ENCODE data around the gene CD300LG. TPM values are rescaled to one million over a fixed set of nuclear protein-coding genes. Genes with fewer than 3 reads are reported as not detected.

The CD300LG gene
- total and polyA plus RNA-seq, 8 donors: 0.09 to 4.3 (median 0.43) TPM

DNA sequence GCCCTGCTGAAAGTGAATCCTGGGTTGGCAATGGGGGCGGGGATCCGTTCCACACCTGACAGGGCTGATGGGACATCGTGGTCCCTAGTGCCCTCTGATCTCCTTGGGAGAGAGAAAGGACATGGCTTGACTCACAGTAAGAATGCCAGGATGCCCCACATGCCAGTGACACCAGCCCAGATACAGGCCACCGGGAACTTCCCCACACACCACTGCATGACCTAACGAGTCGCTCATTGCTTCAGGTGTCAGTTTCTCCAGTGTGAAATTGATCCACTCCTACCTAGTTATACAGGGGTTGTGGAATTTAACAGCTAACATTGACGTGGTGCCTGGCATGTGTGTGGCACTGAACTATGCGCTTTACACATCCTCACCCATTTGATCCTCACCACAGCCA, 7.5 kb downstream of the CD300LG start:
- Histone ChIP-seq H3K27me3 (no peaks in the 10 kb centered on the region), H3K27ac (no peak overlapping the region), H3K4me1 (no peaks in the 10 kb centered on the region), H3K9me3 (no peaks in the 10 kb centered on the region), H3K36me3 (no peaks in the 10 kb centered on the region), H3K4me3 (no peak overlapping the region)
- FAIRE-seq: no peak
- 63 to 64% methylated on average over 8 of the region's 8 CpGs for WGBS, 2 donors
- TF ChIP-seq, protein P1, sequence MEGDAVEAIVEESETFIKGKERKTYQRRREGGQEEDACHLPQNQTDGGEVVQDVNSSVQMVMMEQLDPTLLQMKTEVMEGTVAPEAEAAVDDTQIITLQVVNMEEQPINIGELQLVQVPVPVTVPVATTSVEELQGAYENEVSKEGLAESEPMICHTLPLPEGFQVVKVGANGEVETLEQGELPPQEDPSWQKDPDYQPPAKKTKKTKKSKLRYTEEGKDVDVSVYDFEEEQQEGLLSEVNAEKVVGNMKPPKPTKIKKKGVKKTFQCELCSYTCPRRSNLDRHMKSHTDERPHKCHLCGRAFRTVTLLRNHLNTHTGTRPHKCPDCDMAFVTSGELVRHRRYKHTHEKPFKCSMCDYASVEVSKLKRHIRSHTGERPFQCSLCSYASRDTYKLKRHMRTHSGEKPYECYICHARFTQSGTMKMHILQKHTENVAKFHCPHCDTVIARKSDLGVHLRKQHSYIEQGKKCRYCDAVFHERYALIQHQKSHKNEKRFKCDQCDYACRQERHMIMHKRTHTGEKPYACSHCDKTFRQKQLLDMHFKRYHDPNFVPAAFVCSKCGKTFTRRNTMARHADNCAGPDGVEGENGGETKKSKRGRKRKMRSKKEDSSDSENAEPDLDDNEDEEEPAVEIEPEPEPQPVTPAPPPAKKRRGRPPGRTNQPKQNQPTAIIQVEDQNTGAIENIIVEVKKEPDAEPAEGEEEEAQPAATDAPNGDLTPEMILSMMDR (IDR thresholded peaks at IDR 0.05): no peak
- ATAC-seq: no peak
- DNase-seq: no peak
- intact Hi-C loops (cut with DNase I): no loop called here

DNA sequence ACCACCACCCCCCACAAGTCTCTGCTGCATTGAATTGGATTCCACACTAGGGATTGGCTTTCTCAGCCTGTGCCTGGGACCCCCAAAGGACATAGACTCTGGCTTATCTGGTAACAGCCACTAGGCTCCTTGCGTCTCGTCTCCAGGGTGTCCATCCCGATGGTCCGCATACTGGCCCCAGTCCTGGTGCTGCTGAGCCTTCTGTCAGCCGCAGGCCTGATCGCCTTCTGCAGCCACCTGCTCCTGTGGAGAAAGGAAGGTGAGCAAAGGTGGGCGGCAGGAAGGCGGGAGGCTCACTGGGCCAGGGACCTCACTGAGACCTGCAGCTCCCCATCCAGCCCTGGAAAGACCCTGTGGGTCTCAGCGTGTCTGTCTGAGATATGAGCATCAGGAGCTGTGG, 8.1 kb downstream of the CD300LG start:
- no peaks in the 10 kb centered on the region for H3K9me3 ChIP-seq
- intact Hi-C loops (cut with DNase I): no loop called here
- H3K36me3 ChIP-seq: no peaks in the 10 kb centered on the region
- WGBS, 2 donors: 78 to 88% methylated on average over 9 of the region's 9 CpGs
- TF ChIP-seq, protein P1 (IDR thresholded peaks at IDR 0.05): no peak
- DNase-seq (no peak), ATAC-seq (no peak), FAIRE-seq (no peak)
- no peak overlapping the region for H3K4me3 ChIP-seq
- H3K4me1 ChIP-seq: no peaks in the 10 kb centered on the region
- no peaks in the 10 kb centered on the region for H3K27me3 ChIP-seq
- H3K27ac ChIP-seq: no peak overlapping the region

DNA sequence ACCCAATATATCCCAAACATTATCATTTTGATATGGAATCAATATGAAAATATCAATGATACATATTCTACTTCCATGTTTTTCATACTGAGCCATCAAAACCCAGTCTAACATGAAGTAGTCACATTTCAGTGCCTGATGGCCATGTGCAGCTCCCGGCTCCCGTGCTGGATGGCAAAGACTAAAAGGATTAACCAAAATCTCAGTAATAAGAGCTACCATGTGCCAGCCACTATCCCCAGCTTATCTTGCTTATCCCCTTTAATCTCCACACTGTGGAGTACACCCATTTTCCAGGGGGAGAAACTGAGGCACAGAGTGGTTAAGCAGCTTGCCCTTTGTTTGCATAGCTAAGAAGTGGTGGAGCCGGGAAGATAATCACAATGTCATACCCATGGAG, 9.2 kb downstream of the CD300LG start:
- 76 to 83% methylated on average over 3 of the region's 3 CpGs for WGBS, 2 donors
- no peak for FAIRE-seq
- Histone ChIP-seq H3K36me3 (no peaks in the 10 kb centered on the region), H3K27ac (no peak overlapping the region), H3K9me3 (no peaks in the 10 kb centered on the region), H3K27me3 (no peaks in the 10 kb centered on the region), H3K4me3 (no peak overlapping the region), H3K4me1 (no peaks in the 10 kb centered on the region)
- TF ChIP-seq, protein P1 (IDR thresholded peaks at IDR 0.05): no peak
- no peak for ATAC-seq
- intact Hi-C loops (cut with DNase I): no loop called here
- DNase-seq: no peak

DNA sequence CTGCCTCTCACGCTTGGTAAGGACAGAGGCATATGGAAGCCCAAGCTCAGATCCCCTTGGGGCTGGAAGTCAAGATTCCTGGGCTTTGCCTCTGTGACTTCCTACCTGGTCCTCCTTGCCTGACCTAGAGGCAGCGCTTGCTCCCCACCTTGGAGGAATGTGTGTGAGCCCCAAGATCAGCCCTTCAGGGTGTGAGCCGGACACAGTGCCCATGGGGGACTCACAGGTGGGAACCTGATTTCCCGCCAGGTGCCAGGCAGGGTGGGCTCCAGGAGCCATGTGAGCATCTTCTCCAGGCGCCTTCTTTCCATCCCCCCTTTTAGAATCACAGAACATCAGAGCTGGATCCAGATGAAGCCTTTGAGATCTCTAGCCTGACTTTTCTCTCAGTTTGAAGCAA, 10.2 kb downstream of the CD300LG start:
- WGBS, 2 donors: 87 to 96% methylated on average over 5 of the region's 5 CpGs
- Histone ChIP-seq H3K4me3 (no peak overlapping the region), H3K36me3 (no peaks in the 10 kb centered on the region), H3K27ac (no peak overlapping the region), H3K4me1 (no peaks in the 10 kb centered on the region), H3K9me3 (no peaks in the 10 kb centered on the region), H3K27me3 (no peaks in the 10 kb centered on the region)
- no peak for ATAC-seq
- TF ChIP-seq, protein P1 (IDR thresholded peaks at IDR 0.05): no peak
- FAIRE-seq: no peak
- no peak for DNase-seq
- intact Hi-C loops (cut with DNase I): no loop called here

DNA sequence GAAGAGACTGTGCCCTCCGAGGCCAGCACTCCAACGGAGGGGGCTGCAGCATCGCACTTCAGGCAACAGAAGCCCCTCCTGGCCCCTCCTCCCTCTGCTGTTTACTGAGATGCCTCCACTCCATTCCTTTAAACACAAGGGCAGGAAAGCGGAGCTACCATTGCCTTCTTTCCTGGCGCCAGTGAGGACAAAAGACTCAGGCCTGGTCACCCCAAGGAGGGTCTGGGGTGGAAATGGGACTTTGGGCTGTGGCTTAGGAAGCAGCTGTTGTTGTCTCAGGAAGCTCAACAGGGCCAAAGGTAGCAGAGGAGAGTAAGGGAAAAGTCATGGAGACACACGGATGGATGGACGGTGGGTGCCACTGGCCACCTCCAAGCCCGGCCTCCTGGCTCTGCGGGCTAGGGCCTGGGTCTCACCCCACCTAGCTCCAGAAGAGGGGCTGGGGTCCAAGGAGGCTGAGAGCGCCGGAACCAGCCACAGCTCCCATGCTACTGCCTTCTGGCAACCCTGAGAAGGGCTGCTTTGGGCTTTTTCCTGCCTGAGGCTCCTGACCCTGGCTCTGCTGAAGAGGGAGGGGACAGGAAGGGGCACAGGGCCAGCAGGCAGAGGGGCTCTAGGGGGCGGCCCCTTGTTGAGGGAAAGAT, 11.1 kb downstream of the CD300LG start:
- TF ChIP-seq, protein P1 (IDR thresholded peaks at IDR 0.05): no peak
- Histone ChIP-seq H3K27ac (no peak overlapping the region), H3K27me3 (no peaks in the 10 kb centered on the region), H3K9me3 (no peaks in the 10 kb centered on the region), H3K4me3 (no peak overlapping the region), H3K36me3 (no peaks in the 10 kb centered on the region), H3K4me1 (no peaks in the 10 kb centered on the region)
- FAIRE-seq (no peak), ATAC-seq (no peak), DNase-seq (no peak)
- WGBS, 2 donors: 59 to 63% methylated on average over 12 of the region's 12 CpGs
- intact Hi-C loops (cut with DNase I): no loop called here

Measured in pancreas (tissue), 10 donors.